Activated T-cell treated with anti-CD3 and anti-CD28 coated beads, Interleukin-2, amount 50 U/mL, for 4 hours (primary cell): ENCODE results near the gene MAPK8IP1. TPM values are rescaled to one million over a fixed set of nuclear protein-coding genes. Genes with fewer than 3 reads are reported as not detected.

Experiments
- ATAC-seq, 2 donors: fragments of 200-7000 bp; cut with Tn5 transposase; one replicate each; pipeline ENCODE4 v1.10.0; 2021
- DNase-seq: peaks from one replicate; pipeline ENCODE4 v3.0.0-alpha.2; 2020
- H3K27me3 Mint-ChIP-seq: one replicate; pipeline ENCODE4 v1.8.0; 2021; ENCODE audit warnings: low read depth, mixed read lengths
- H3K36me3 Mint-ChIP-seq: one replicate; pipeline ENCODE4 v1.8.0; 2022; ENCODE audit warnings: mixed read lengths; ENCODE audit not compliant: insufficient read depth
- H3K4me1 Mint-ChIP-seq: one replicate; pipeline ENCODE4 v1.8.0; 2021; ENCODE audit warnings: low read depth, mixed read lengths
- H3K4me3 Mint-ChIP-seq: one replicate; pipeline ENCODE4 v1.8.0; 2021; ENCODE audit warnings: mild to moderate bottlenecking, moderate library complexity, mixed read lengths
- H3K9me3 Mint-ChIP-seq: one replicate; pipeline ENCODE4 v1.8.0; 2021; ENCODE audit warnings: mixed read lengths
- total RNA-seq, 3 donors: library from RNA; stranded (reverse); gene quantifications; one replicate each; pipeline ENCODE4 v1.2.1, GENCODE V29; 2021

The MAPK8IP1 gene
- total RNA-seq, 3 donors from 2014 or later: 0.71 to 1.4 (median 0.87) TPM

- Mint-ChIP-seq H3K4me1 (no peaks in the 10 kb centered on the region), H3K4me3 (no peak overlapping the region), H3K9me3 (no peaks in the 10 kb centered on the region), H3K27me3 (no peaks in the 10 kb centered on the region), H3K36me3 (peaks cover 49% of the 10 kb centered on the region)
- no peak for ATAC-seq
- DNase-seq: no peak
Measured at GRCh38 chr11:45877221-45877620, 8.2 kb upstream of the MAPK8IP1 start.

GRCh38 chr11:45877845-45878244 is 7.6 kb upstream of the MAPK8IP1 start:
- DNase-seq (no peak), ATAC-seq (no peak)
- H3K27me3 Mint-ChIP-seq: no peaks in the 10 kb centered on the region
- no peak overlapping the region for H3K4me3 Mint-ChIP-seq
- no peaks in the 10 kb centered on the region for H3K9me3 Mint-ChIP-seq
- H3K36me3 Mint-ChIP-seq: peaks cover 50% of the 10 kb centered on the region
- H3K4me1 Mint-ChIP-seq: no peaks in the 10 kb centered on the region

- DNase-seq (no peak), ATAC-seq (no peak)
- Mint-ChIP-seq H3K4me1 (peaks cover 4% of the 10 kb centered on the region), H3K27me3 (no peaks in the 10 kb centered on the region), H3K9me3 (no peaks in the 10 kb centered on the region), H3K4me3 (no peak overlapping the region), H3K36me3 (peaks cover 42% of the 10 kb centered on the region)
Measured at GRCh38 chr11:45879803-45880686, 5.4 kb upstream of the MAPK8IP1 start.

GRCh38 chr11:45880772-45881570 is 4.5 kb upstream of the MAPK8IP1 start:
- Mint-ChIP-seq H3K4me3 (no peak overlapping the region), H3K4me1 (peaks cover 6% of the 10 kb centered on the region), H3K9me3 (no peaks in the 10 kb centered on the region), H3K36me3 (peaks cover 37% of the 10 kb centered on the region), H3K27me3 (no peaks in the 10 kb centered on the region)
- DNase-seq: no peak
- no peak for ATAC-seq

- peaks cover 6% of the 10 kb centered on the region for H3K4me1 Mint-ChIP-seq
- no peaks in the 10 kb centered on the region for H3K9me3 Mint-ChIP-seq
- H3K36me3 Mint-ChIP-seq: peaks cover 32% of the 10 kb centered on the region
- no peak for DNase-seq
- no peak for ATAC-seq
- H3K4me3 Mint-ChIP-seq: no peak overlapping the region
- no peaks in the 10 kb centered on the region for H3K27me3 Mint-ChIP-seq
Measured at GRCh38 chr11:45881708-45882368, 3.6 kb upstream of the MAPK8IP1 start.

- Mint-ChIP-seq H3K4me3 (peak overlapping the region; percentile 74), H3K36me3 (peaks cover 14% of the 10 kb centered on the region), H3K27me3 (no peaks in the 10 kb centered on the region), H3K4me1 (peaks cover 6% of the 10 kb centered on the region), H3K9me3 (no peaks in the 10 kb centered on the region)
- DNase-seq (no peak), ATAC-seq (no peak)
Measured at GRCh38 chr11:45884596-45885185, 760 bp upstream of the MAPK8IP1 start.

GRCh38 chr11:45885921-45886721 is 670 bp downstream of the MAPK8IP1 start:
- Mint-ChIP-seq H3K4me1 (peaks cover 6% of the 10 kb centered on the region), H3K36me3 (peaks cover 3% of the 10 kb centered on the region), H3K9me3 (no peaks in the 10 kb centered on the region), H3K4me3 (peak overlapping the region; percentile 26), H3K27me3 (no peaks in the 10 kb centered on the region)
- DNase-seq (no peak), ATAC-seq (no peak)

GRCh38 chr11:45886816-45887520 is 1.5 kb downstream of the MAPK8IP1 start:
- H3K36me3 Mint-ChIP-seq: peaks cover 3% of the 10 kb centered on the region
- H3K4me1 Mint-ChIP-seq: peaks cover 6% of the 10 kb centered on the region
- no peaks in the 10 kb centered on the region for H3K27me3 Mint-ChIP-seq
- ATAC-seq (no peak), DNase-seq (no peak)
- no peaks in the 10 kb centered on the region for H3K9me3 Mint-ChIP-seq
- H3K4me3 Mint-ChIP-seq: peak overlapping the region; percentile 26

GRCh38 chr11:45887587-45887986 is 2.1 kb downstream of the MAPK8IP1 start:
- ATAC-seq: no peak
- Mint-ChIP-seq H3K27me3 (no peaks in the 10 kb centered on the region), H3K4me3 (no peak overlapping the region), H3K9me3 (no peaks in the 10 kb centered on the region), H3K36me3 (no peaks in the 10 kb centered on the region), H3K4me1 (peaks cover 6% of the 10 kb centered on the region)
- no peak for DNase-seq

- Mint-ChIP-seq H3K36me3 (no peaks in the 10 kb centered on the region), H3K27me3 (peaks cover 4% of the 10 kb centered on the region), H3K9me3 (no peaks in the 10 kb centered on the region), H3K4me3 (no peak overlapping the region), H3K4me1 (peaks cover 5% of the 10 kb centered on the region)
- DNase-seq (no peak), ATAC-seq (no peak)
Measured at GRCh38 chr11:45889555-45889954, 4.1 kb downstream of the MAPK8IP1 start.

GRCh38 chr11:45889966-45890365 is 4.5 kb downstream of the MAPK8IP1 start:
- Mint-ChIP-seq H3K4me1 (peaks cover 3% of the 10 kb centered on the region), H3K4me3 (no peak overlapping the region), H3K36me3 (no peaks in the 10 kb centered on the region), H3K27me3 (peaks cover 8% of the 10 kb centered on the region), H3K9me3 (no peaks in the 10 kb centered on the region)
- DNase-seq (no peak), ATAC-seq (no peak)

GRCh38 chr11:45890886-45891550 is 5.6 kb downstream of the MAPK8IP1 start:
- no peak for DNase-seq
- H3K36me3 Mint-ChIP-seq: no peaks in the 10 kb centered on the region
- no peaks in the 10 kb centered on the region for H3K9me3 Mint-ChIP-seq
- no peak overlapping the region for H3K4me3 Mint-ChIP-seq
- no peak for ATAC-seq
- H3K4me1 Mint-ChIP-seq: no peaks in the 10 kb centered on the region
- H3K27me3 Mint-ChIP-seq: peaks cover 15% of the 10 kb centered on the region

- Mint-ChIP-seq H3K4me1 (no peaks in the 10 kb centered on the region), H3K4me3 (no peak overlapping the region), H3K36me3 (no peaks in the 10 kb centered on the region), H3K27me3 (peaks cover 25% of the 10 kb centered on the region), H3K9me3 (no peaks in the 10 kb centered on the region)
- DNase-seq (no peak), ATAC-seq (no peak)
Measured at GRCh38 chr11:45892856-45893255, 7.4 kb downstream of the MAPK8IP1 start.
